ENCODE data around the gene TACR2.
"Not testable (repeated sequence)": the region's sequence is repeated elsewhere in the genome, so short reads cannot be mapped to it uniquely, and the experiment has no call there.

The TACR2 gene

DNA sequence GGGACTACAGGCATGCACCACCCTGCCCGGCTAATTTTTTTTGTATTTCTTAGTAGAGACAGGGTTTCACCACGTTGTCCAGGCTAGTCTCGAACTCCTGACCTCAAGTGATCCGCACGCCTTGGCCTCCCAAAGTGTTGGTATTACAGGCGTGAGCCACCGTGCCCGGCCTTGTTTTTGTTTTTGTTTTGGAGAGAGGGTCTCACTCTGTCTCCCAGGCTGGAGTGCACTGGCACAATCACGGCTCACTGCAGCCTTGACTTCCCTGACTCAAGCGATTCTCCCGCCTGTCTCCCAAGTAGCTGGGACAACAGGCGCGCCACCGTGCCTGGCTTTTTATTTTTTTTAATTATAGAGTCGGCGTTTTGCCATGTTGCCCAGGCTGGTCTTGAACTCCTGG, 33.7 kb upstream of the TACR2 start:
- DNase-seq (ENCODE audit: low spot score), result not testable (repeated sequence)

DNA sequence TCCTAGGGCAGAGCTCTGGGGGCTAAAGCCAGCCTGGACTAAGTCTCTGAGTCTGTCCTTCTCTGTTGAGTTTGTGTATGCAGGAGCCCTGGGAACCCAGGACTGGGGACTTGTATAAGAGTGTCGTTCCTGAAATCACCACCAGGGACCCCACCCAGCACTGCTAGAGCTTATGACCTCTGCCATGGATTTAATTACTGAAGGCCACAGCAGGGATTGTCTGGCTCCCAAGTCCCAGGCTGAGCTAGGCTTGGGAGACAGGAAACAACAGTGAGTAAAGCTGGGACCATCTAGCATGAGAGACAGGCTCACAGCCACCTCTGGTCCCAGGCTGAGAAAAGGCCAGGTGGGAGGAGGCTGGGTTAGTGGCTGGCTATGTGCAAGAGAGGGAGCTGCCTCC, 33.1 kb upstream of the TACR2 start:
- peak; percentile 39 for DNase-seq (ENCODE audit: low spot score)

DNA sequence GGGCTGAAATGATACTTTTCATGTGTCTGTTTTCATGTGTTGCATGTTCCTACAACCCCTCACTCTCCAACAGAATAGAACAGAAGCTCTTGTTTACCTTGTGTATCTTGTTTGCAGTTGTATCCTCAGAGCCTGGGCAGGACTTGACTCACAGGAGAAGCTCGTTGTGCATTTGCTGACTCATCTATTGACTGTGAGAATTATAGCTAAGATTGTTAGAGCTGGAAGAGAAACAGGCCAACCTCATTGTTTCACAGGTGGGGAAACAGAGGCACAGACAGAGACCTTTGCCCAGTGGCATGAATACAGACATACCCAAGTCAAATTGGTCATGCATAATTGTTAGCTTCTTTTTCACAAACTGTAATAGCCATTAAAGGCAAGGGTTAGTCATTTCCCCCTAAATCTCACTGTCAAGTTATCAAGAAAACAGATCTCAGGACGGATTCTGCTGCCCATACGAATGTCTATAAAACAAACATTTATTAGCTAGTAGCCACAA, 30.0 kb upstream of the TACR2 start:
- peak; percentile 61 for DNase-seq (ENCODE audit: low spot score)

DNA sequence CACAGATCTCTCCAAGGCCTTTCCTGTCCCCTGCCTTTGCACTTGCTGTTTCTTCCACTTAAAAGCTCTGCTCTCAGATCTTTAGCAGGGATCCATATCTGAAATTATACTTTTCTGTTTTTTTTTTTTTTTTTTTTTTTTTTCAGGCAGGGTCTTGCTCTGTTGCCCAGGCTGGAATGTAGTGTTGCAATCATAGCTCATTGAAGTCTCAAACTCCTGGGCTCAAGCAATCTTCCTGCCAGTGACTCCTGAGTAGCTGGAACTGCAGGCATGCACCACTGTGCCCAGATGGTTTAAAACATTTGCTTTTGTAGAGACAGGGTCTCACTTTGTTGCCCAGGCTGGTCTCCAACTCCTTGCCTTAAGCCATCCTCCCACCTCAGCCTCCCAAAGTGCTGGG, 29.5 kb upstream of the TACR2 start:
- no peak for DNase-seq (ENCODE audit: low spot score)

DNA sequence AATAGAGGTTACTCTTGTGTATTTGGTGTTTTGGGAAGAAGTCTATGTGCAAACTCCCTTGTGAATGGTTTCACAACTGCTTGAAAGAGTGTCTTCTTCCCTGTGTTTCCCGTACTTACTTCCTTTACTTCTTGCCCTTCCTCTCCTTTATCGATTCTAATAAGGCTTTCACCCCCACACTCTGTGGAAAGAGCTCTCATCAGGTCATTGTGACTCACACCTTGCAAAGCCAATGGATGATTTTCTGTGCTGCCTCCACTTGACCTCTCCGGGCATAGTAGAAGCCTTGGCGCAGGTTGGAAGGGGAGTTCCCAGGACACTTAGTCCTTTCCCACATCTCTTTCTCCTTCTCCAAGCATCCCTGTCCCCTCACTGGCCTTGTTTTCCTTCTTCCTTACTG, 28.3 kb upstream of the TACR2 start:
- no peak for DNase-seq (ENCODE audit: low spot score)

DNA sequence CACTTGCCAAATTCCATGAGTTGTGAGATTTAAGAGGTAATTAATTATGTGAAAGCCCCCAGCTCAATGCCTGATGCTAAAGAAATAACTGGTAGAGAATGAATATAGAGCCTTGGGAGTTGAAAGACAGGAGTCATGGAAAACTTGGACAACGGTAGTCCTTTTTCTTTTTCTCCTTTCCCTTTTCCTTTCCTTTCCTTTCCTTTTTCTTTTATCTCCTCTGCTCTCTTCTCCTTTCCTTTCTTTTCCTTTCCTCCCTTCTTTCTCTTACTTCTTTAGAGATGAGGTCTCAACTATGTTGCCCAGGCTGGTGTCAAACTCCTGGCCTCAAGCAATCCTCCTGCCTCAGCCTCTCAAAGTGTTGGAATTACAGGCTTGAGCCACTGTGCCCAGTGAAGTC, 26.6 kb upstream of the TACR2 start:
- DNase-seq (ENCODE audit: low spot score), result no peak

DNA sequence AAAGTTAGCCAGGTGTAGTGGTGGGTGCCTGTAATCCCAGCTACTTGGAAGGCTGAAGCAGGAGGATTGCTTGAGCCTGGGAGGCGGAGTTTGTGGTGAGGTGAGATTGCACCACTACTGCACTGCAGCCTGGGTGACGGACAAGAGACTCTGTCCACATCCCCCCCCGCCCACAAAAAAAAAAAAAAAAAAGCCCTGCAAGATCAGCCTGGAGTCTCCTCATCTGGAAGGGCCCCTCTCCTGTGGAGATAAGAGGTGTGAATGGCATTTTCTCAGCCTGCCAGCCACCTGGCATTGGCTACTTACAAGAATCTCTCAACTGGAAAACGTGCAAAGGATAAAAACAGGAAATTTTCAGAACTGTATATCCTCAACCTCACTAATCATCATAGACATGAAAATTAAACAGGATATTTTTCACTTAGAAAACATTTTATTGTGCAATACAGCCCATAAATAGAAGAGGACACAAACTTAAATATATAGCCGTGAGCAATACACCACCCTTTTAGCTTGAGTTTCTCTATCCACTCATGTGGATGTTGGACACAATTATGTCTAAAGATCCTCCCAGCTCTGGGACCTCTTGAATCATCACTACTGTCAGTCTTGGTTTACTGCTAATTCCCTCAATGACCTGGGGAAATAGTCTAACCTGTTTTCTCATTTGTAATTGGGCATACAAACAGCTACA, 23.2 kb upstream of the TACR2 start:
- DNase-seq (ENCODE audit: low spot score), result peak; percentile 52

DNA sequence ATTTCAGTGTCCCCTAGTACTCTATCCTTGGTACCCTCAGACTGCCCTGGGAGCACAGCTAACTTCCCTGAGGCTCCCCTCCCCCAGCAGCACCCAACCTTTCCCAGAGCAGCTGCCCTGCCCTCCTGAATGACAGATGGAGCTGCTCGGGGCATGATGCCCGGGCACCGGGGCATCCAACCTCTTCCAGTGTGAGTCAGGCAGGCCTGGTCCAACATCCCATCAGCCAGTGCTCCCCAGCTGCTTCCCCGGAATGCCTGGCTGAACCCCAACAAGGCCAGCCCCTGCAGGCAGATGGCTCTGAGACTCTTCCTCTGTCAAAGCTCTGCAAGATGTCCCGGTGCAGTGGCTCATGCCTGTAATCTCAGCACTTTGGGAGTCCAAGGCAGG, 22.6 kb upstream of the TACR2 start:
- peak; percentile 74 for DNase-seq (ENCODE audit: low spot score)

DNA sequence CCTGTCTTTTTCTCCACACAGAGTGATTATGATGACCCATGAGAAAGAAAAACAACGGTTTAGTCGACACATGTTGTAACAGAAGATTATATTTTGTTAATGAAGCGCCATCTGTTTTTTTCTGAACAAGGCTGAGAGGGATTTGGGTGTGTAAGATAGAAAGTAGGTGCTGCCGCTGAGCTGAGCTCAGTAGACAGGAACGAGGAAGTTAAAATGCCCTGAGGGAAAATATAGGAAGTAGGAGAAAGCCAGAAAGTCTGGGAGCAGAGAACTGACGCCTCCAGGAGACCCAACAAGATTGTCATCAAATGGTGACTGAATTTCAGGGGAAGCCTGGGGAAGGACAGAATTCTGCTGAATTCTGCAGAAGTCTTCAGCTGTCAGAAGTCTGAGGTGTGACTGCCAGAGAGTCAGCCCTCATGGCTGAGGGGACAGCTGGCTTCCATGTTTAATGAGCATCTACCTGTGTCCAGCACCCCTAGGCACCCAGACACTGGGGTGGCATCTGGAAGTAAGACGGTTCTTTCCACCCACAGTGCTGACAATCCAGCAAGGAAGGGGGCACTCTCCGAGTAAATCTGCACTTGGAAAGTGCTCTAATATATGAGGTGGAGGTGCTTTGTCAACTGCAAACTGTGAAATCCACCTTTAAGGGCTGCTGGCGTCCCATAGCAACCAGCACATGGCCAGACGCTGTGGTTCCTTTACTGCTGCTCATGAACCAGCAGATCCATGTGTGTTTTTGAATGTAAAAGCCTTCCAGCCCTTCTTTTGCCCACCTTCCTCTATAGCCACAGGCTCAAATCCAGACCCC, 22.0 kb upstream of the TACR2 start:
- peak; percentile 64 for DNase-seq (ENCODE audit: low spot score)

DNA sequence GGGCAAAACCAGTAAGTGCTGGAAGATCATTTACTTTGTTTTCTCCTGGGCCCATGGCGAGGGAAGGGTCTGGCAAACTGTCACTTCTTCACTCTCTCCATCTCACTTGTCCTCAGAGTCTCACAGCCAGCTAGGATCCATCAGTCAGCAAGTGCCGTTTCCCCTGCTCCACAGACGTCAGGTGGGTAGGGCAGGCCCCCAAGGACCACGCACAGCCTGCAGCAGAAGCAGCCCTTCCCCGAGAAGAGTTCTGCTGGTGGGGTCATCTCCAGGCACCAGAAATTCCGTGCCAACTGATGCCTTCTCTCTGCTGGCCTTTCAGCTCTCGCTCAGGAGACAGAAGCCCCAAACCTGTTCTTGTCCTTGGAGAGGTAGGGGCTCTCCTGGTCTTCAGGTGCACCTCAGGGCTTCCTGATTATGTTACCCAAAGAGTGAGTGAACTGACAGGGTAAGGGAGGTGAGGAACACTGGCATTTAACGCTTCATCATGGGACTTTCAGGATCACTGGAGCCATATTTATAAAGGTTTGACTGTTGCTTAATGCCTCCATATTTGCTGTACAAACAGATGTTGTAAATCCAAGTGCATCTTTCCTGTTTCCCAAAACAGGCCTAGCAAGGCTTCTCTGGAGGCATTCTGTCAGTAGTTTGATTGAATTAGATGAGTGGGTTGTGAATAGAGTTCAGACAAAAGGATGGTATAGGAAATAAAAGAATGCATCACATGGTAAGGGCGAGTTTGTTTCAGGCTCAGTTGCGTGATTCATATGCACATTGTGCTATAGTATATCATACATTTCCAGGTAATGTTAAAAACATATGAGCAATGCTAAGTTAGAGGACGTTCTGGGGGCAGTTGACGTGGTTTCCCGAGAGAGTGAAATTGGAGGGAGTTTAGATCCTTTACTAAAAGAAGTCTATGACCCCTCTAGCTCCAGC, 20.9 kb upstream of the TACR2 start:
- DNase-seq (ENCODE audit: low spot score), result no peak

DNA sequence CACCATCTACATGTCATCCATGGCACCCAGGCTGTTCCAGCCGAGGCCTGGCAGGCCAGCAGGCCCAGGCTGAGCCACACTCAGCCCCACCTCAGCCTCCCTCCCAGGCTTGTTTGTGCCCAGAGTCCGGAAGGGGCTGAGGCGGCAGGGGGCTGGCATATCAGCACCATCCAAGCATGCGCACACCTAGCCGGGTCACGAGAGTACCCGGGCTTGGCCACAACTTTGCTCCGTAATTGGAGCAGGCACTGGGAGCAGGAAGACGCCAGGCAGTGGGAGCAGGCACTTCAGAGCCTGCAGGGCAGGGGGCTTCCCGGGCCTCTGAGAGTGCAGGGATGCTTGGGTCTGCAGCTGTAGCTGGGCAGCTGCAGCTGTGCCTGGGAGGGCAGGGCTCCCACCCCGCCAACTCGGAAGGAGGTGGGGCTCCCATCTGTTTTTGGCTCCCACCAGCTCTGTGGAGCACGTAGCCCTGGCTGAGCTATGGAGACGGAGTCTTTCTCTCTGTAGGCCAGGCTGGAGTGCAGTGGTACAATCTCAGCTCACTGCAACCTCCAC, 19.3 kb upstream of the TACR2 start:
- DNase-seq (ENCODE audit: low spot score), result no peak

DNA sequence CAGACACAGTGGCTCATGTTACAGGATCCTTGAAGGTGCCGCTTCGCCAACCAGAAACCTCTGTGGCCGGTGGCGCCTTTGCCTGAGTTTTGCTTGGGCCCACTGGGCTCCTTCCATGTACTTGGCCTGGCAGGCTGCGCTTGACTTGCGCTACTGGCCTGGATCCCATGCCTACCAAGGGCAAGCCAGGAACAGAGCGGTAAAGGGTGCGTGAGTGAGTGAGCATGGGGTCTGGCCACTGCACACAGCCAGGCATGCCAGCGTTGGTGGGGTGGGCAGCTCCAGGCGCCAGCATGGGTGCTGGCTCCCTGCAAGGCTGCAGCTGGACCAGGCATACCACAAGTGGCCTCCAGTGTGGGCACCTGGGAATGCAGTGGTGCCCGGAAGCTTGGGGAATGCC, 18.2 kb upstream of the TACR2 start:
- no peak for DNase-seq (ENCODE audit: low spot score)

DNA sequence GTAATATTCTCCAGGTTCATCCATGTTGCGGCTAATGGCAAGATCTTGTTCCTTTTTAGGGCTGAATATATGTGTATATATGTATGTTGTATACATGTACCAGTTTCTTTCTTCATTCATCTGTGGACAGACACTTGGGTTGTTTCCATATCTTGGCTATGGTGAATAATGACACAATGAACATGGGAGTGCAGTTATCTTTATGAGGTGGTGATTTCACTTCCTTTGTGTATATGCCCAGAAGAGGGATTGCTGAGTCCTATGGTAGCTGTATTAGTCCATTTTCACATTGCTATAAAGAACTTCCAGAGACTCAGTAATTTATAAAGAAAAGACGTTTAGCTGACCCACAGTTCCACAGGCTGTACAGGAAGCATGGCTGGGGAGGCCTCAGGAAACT, 17.5 kb upstream of the TACR2 start:
- no peak for DNase-seq (ENCODE audit: low spot score)

DNA sequence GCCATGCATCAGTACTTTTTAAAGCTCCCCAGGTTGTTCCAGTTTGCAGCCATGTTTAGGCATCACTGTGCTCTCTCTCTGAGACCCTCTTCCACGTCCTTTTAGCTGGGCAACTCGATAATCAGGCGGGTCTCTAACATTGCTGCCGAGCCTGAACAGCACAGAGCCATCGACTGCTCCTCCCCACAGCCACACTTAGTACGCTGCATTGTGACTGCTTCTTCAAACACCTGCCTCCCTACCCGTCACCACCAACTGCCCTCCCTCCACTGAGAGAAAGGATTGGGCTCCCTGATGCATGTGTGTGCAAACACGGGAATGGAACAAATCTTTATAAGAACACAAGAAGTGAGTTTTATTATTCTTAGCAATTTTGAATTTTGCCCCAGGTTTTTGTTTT, 11.4 kb upstream of the TACR2 start:
- no peak for DNase-seq (ENCODE audit: low spot score)

DNA sequence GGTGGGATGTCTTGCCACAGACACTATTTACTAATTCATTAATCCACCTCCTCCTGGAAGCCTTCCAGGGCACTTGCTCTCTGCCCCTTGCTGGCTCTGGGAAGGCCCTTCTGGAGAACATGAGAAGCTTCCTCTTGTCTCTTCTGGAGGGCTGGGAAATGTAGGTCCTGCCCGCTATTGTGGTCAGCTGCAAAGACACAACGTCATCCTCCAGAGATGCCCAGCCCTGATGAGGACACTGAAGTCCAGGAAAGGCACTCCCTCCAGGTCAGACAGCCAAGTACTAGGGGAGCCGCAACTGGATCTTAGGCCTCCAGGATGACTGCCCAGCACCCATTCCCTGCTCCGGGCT, 9.6 kb upstream of the TACR2 start:
- no peak for DNase-seq (ENCODE audit: low spot score)

DNA sequence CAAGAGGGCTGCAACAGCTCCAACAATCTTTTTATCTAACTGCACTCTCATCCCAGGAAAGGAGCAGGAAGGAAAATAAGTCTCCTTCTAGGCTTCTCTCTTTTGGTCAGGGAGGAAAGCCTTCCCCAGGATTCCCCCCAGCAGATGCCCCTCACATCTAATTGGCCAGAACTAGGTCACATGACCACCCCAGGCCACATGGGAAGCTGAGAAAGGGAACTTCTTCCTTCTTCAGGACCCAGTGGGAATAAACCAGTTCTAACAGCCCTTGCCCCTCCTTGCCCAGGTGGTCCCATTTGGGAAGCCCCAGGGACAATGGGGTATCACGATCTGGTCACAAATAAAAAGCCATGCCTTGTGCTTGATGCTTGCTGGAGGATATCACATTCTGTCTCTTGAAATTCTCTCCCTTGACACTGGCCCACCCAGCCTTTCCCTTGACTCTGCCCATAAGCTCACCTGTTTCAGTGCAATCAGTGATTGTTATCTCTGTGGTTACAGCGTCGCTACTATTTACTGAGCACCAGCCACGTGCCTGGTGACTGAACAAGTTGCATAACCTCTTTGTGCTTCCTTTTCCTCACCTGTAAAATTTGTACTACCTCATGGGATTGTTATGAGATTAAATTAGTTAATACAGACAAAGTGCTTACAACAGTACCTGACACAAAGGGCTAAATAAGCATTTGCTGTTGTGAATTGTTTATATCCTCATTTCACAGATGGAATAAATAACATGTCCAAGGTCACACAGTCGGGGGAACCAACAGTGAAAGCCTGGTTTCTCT, 9.0 kb upstream of the TACR2 start:
- no peak for DNase-seq (ENCODE audit: low spot score)

DNA sequence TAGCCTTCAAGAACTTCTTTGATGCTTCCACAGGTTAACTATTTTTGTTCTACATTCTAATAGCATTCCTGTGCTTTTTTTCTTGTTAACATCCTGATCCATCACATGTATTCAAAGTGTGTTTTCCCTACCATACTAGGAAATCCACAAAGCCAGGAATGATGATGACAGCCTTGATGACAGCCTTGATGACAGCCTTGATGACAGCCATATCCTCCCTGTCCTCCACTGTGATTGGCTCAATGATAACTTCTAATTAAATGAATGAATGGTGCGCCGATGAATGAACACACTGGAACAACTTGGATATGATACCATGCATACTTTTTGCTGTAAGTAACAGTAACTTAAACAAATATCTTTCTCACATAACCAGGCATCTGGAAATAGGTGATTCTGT, 8.3 kb upstream of the TACR2 start:
- DNase-seq (ENCODE audit: low spot score), result no peak

DNA sequence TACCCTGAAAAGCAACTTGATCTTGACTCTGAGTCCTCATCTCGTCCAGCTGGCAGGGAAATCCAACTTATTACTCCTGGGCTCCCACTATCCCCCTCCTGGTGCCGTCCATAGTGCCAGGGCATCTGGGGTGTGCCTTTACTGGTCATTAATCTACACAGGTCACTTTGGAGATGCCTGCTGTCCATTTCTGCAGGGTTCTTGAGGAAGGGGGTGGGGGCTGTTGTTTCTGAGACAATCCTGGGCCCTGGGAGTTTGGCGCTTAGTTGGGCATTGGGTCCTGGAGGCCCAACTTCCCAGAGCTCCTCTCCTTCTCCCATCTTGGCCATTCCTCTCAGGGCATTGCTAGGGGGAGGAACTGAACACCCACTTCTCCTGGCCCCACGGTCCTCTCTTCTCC, 6.0 kb upstream of the TACR2 start:
- DNase-seq (ENCODE audit: low spot score), result no peak

DNA sequence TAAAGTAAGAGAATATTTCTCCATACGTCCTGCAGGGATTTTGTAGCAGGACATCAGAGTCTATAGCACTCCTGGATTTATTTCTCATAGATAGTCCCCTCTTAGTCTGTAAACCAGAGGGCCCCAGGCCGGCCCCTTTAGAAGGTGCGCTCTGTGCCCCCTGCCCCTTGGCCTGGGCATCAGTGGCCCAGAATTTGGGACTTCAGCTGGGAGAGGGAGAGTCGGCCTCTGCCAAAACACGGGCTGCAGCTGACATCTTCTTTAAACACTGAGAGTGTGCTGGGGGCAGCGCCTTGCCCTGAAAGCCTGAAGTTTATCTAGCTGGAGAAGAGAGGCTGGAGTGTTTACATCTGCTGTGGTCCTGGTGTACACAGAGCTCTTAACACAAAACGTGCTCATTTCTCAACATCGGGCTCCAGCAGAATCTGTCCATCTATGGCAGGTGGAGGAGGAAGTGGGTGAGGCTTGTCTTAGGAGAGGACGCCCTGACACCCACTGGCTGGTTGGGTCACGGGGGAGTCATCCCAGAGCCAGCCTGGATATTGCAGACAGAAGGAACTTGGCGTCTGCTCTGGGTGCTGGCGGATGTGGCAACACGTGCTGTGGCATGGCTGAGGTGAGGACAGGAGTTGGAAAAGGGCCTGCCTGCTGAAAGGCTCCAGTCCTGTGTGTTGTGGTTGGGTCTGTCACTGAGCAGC, 5.0 kb upstream of the TACR2 start:
- DNase-seq (ENCODE audit: low spot score), result no peak

DNA sequence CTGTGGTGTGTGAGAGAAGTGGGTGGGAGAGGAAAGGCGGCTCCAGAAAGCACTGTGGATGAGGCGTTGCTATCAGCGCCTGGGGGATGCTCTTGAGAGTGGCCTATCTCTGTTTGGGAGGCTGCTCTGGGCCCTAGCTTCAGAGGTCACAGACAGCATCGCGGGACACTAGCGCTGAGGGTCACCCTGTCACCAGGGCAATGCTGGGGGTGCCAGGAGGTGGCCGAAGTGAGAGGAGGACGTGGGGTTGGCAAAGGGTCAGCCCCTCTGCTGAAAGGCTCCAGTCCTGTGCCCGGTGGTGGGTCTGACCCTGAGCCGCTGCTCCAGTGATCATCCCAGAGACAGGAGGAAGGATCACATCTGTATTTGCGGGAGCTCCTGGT, 3.0 kb upstream of the TACR2 start:
- no peak for DNase-seq (ENCODE audit: low spot score)

All from GM03348 (cell line).